ENCODE results near the gene BRCA2. TPM values are rescaled to one million over a fixed set of nuclear protein-coding genes. Genes with fewer than 3 reads are reported as not detected.
A peak's percentile ranks its signal among the peaks of the same experiment; 100 is the strongest.

Gene BRCA2
- total and polyA plus RNA-seq, 3 experiments from 2014 or later: 1.3 to 14.2 (median 12.6) TPM

DNA sequence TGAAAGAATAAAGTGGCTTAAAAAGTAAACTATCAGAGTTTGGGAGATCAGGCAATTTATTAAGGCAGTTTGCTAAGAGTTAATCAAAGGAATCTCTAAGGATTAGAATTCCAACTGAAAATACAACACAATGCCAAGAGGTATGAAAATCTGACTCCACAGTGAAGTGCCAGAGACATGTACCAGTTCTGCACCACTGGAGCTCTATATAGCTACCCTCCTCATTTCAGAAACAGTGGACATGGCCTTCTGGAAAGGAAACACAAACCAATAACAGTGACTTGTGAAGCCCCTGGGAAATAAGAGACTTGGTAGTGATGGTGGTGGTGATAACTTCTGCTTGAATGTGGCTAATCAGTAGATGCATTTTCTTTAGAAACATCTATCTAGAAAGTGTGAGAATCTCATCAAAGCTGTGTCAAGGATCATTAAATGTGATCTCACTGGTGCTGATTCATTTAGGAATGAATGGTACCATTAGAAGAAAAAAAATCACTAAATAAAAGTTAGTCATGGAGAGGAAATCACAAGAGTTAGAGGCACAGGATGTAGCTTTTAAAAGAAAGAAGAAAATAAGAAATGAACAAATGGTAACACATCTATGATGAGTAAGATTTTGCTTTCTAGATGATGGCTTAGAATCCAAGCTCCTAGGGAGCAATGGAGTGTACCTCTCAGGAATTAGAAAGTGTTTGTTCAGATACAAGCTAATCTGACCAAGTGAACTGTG is 132.8 kb downstream of the BRCA2 start:
- H3K27ac Mint-ChIP-seq: peak overlapping the region in 2 of 8 donors; percentile 51 to 77

DNA sequence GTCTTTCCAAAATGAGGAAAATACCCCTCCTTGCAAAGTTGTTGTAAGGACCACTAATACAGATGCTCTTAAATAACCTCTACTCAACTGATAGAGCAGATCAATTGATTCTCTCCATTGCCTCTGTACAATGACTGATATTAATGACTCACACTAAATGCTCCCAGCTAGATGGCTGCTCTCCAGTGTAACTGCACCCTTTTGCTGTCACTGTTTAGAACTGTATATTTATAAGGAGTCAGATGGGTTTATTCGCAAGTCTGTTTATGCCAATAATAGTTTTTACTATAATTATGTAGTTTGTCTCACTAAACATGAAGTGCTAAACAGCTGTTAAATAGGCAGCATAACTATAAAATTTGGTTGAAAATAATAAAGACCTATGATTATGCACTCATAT is 133.7 kb downstream of the BRCA2 start:
- Mint-ChIP-seq H3K4me3 (no peak overlapping the region), H3K27me3 (no peaks in the 10 kb centered on the region), H3K4me1 (peaks cover 0 to 1% (median 0%) of the 10 kb centered on the region in 3 donors), H3K27ac (no peak overlapping the region), H3K36me3 (peaks cover 7 to 19% (median 14%) of the 10 kb centered on the region in 3 donors), H3K9me3 (peaks cover 0 to 2% (median 0%) of the 10 kb centered on the region in 5 donors)
- CTCF ChIA-PET: no interaction called here
- H3K9me3 ChIP-seq (ENCODE audit: low read length): no peaks in the 10 kb centered on the region
- DNase-seq: no peak
- POLR2A ChIA-PET: no interaction called here
- H3K27ac ChIP-seq (ENCODE audit: low read depth, low read length): no peak overlapping the region
- no peaks in the 10 kb centered on the region for H3K4me1 ChIP-seq (ENCODE audit: insufficient read depth, low read length)
- no peaks in the 10 kb centered on the region for H3K36me3 ChIP-seq (ENCODE audit: insufficient read depth, low read length)
- H3K4me3 ChIP-seq (ENCODE audit: low read length): no peak overlapping the region
- no peaks in the 10 kb centered on the region for H3K27me3 ChIP-seq (ENCODE audit: insufficient read depth, low read length, poor library complexity, severe bottlenecking)

More for the DNA sequence above, 132.8 kb downstream of the BRCA2 start:
- Mint-ChIP-seq H3K9me3 (peaks cover 0 to 2% (median 0%) of the 10 kb centered on the region in 5 donors), H3K4me3 (no peak overlapping the region), H3K36me3 (peaks cover 5 to 14% (median 7%) of the 10 kb centered on the region in 3 donors), H3K27me3 (no peaks in the 10 kb centered on the region), H3K4me1 (peaks cover under 1 to 1% (median under 1%) of the 10 kb centered on the region in 3 donors)
- H3K9me3 ChIP-seq (ENCODE audit: low read length): no peaks in the 10 kb centered on the region
- no peak for DNase-seq
- no peak overlapping the region for H3K4me3 ChIP-seq (ENCODE audit: low read length)
- no peaks in the 10 kb centered on the region for H3K36me3 ChIP-seq (ENCODE audit: insufficient read depth, low read length)
- no peaks in the 10 kb centered on the region for H3K4me1 ChIP-seq (ENCODE audit: insufficient read depth, low read length)
- H3K27ac ChIP-seq (ENCODE audit: low read depth, low read length): no peak overlapping the region
- ChIA-PET CTCF (no interaction called here), POLR2A (interaction anchor here (0.6 kb wide), 1 partner anchor 22 kb away, joined by 4 read pairs; no protein-coding TSS in a partner anchor)
- no peaks in the 10 kb centered on the region for H3K27me3 ChIP-seq (ENCODE audit: insufficient read depth, low read length, poor library complexity, severe bottlenecking)

Other genes with a start within 250 kb of the BRCA2 start
- gene ZAR1L, start 145 bp upstream of the BRCA2 start, total RNA-seq: not detected
- not detected for gene ZAR1L, start 145 bp upstream of the BRCA2 start, polyA plus RNA-seq
- gene N4BP2L1, start 112.6 kb downstream of the BRCA2 start, total RNA-seq: 10 to 100 TPM; 15.1 to 16.8 TPM
- gene N4BP2L1, start 112.6 kb downstream of the BRCA2 start, polyA plus RNA-seq: 54.3 TPM
- gene N4BP2L2, start 223.3 kb downstream of the BRCA2 start, total RNA-seq: 10 to 100 TPM; 77.7 to 78.3 TPM
- 132 TPM for gene N4BP2L2, start 223.3 kb downstream of the BRCA2 start, polyA plus RNA-seq

Measured in CD8-positive, alpha-beta memory T cell (primary cell).